Measurements from ENCODE around the gene TMEM182.

DNA sequence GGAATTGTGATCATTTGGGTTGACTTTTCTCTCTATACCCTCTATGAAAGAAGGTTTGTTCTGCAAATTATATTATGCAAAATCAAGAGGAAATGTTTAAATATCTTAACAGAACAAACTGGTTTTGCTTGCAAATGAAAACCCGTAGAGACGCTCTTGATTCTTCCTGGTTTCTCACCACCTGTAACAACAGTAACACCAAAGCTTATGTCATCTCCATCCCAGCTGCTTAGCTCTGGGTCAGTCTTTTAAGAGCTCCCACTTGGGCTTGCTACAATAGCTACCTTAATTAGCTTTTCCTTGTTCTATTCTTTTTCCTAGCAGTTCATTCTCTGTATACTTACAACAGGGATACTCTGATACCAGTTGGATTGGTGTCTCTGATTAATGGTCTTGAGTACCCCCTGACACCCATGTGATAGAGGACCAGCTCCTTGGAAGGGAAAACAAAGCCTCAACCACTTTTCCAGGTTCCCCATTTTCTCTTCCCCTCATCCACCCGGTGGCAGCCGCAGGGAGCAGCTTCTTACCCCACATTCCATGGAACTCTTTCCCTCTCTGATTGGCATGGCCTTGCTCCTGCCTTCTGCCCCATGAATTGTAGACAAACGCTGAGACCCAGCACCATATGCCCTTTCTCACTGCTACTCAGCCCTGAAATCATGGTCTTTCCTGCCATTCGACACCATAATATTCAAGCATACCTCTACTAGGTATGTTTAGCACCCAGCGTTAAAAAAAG lies 27.7 kb downstream of the TMEM182 start:
- no peak for TF ChIP-seq ZNF384 (IDR thresholded peaks at IDR 0.05)
- TF ChIP-seq ARNT (IDR thresholded peaks at IDR 0.05) = no peak
- no peak for TF ChIP-seq SUZ12 (IDR thresholded peaks at IDR 0.05)
- TF ChIP-seq L3MBTL2 (conservative IDR thresholded peaks at IDR 0.05) = no peak
- no peak for TF ChIP-seq CTBP1 (IDR thresholded peaks at IDR 0.05; ENCODE audit: borderline replicate concordance)
